Fibroblast of pulmonary artery (primary cell): ENCODE measurements around the gene RHEB.

Experiments
- DNase-seq: peaks from one replicate; pipeline ENCODE4 v3.0.0-alpha.2; 2010; ENCODE audit warnings: low read depth
- H3K4me3 ChIP-seq: replicated peaks from 2 replicates; pipeline ENCODE4 v1.5.1; 2011; ENCODE audit warnings: low read depth, mild to moderate bottlenecking, control low read depth, low read length, moderate library complexity
- CTCF ChIP-seq: IDR thresholded peaks from 2 replicates; pipeline ENCODE4 v1.5.1; 2011; ENCODE audit warnings: mild to moderate bottlenecking, control low read depth, low read length, inconsistent platforms; ENCODE audit errors: missing control alignments

RHEB gene

GRCh38 chr7:151517601-151518104, 2.0 kb downstream of the RHEB start:
- TF ChIP-seq CTCF = no peak
- H3K4me3 ChIP-seq = peak overlapping the region; percentile 91
- no peak for DNase-seq

GRCh38 chr7:151515276-151515565, 4.5 kb downstream of the RHEB start:
- no peak for TF ChIP-seq CTCF
- no peak overlapping the region for H3K4me3 ChIP-seq
- no peak for DNase-seq

- no peak for DNase-seq
- H3K4me3 ChIP-seq = no peak overlapping the region
- TF ChIP-seq CTCF = no peak
These were observed 5.0 kb downstream of the RHEB start for GRCh38 chr7:151514461-151515275.

GRCh38 chr7:151513133-151513532, 6.6 kb downstream of the RHEB start:
- H3K4me3 ChIP-seq = no peak overlapping the region
- no peak for DNase-seq
- TF ChIP-seq CTCF = no peak

GRCh38 chr7:151512353-151512752, 7.3 kb downstream of the RHEB start:
- no peak for TF ChIP-seq CTCF
- no peak overlapping the region for H3K4me3 ChIP-seq
- DNase-seq = peak; percentile 14

GRCh38 chr7:151511946-151512345, 7.7 kb downstream of the RHEB start:
- TF ChIP-seq CTCF = no peak
- peak; percentile 63 for DNase-seq
- H3K4me3 ChIP-seq = no peak overlapping the region

GRCh38 chr7:151511270-151511669, 8.4 kb downstream of the RHEB start:
- no peak overlapping the region for H3K4me3 ChIP-seq
- DNase-seq = no peak
- no peak for TF ChIP-seq CTCF
